Activated naive CD4-positive, alpha-beta T cell treated with anti-CD3 and anti-CD28 coated beads, Interleukin-2, amount 50 U/mL, for 24 hours (primary cell): Measurements from ENCODE around the gene IL1RAP.

Source experiments
- H3K27ac Mint-ChIP-seq: one replicate; pipeline ENCODE4 v1.8.0; 2021; ENCODE audit warnings: mild to moderate bottlenecking, mixed read lengths
- H3K27me3 Mint-ChIP-seq: one replicate; pipeline ENCODE4 v1.8.0; 2021; ENCODE audit warnings: mixed read lengths
- H3K36me3 Mint-ChIP-seq: one replicate; pipeline ENCODE4 v1.8.0; 2021; ENCODE audit warnings: mixed read lengths
- H3K4me1 Mint-ChIP-seq: one replicate; pipeline ENCODE4 v1.8.0; 2021; ENCODE audit warnings: mixed read lengths
- H3K4me3 Mint-ChIP-seq: one replicate; pipeline ENCODE4 v1.8.0; 2021; ENCODE audit warnings: mild to moderate bottlenecking, mixed read lengths
- H3K9me3 Mint-ChIP-seq: one replicate; pipeline ENCODE4 v1.8.0; 2021; ENCODE audit warnings: mixed read lengths

Gene IL1RAP

GRCh38 chr3:190596349-190597285, 82.7 kb downstream of the IL1RAP start:
- no peak overlapping the region for H3K27ac Mint-ChIP-seq
- H3K27me3 Mint-ChIP-seq, result no peaks in the 10 kb centered on the region
- H3K4me1 Mint-ChIP-seq, result peaks cover 4% of the 10 kb centered on the region
- H3K9me3 Mint-ChIP-seq, result peaks cover 4% of the 10 kb centered on the region
- peaks cover 11% of the 10 kb centered on the region for H3K36me3 Mint-ChIP-seq
- no peak overlapping the region for H3K4me3 Mint-ChIP-seq

GRCh38 chr3:190597291-190597690, 83.4 kb downstream of the IL1RAP start:
- Mint-ChIP-seq H3K9me3 (peaks cover 4% of the 10 kb centered on the region), H3K27me3 (no peaks in the 10 kb centered on the region), H3K27ac (no peak overlapping the region), H3K4me1 (peaks cover 4% of the 10 kb centered on the region), H3K36me3 (peaks cover 11% of the 10 kb centered on the region), H3K4me3 (no peak overlapping the region)

- Mint-ChIP-seq H3K4me3 (no peak overlapping the region), H3K27ac (no peak overlapping the region), H3K36me3 (peaks cover 33% of the 10 kb centered on the region), H3K4me1 (peaks cover 8% of the 10 kb centered on the region), H3K27me3 (no peaks in the 10 kb centered on the region), H3K9me3 (peaks cover 4% of the 10 kb centered on the region)
Measured at GRCh38 chr3:190601622-190602021, 87.7 kb downstream of the IL1RAP start.

GRCh38 chr3:190605385-190605784, 91.5 kb downstream of the IL1RAP start:
- Mint-ChIP-seq H3K9me3 (no peaks in the 10 kb centered on the region), H3K4me1 (peaks cover 4% of the 10 kb centered on the region), H3K27me3 (no peaks in the 10 kb centered on the region), H3K36me3 (peaks cover 35% of the 10 kb centered on the region), H3K4me3 (no peak overlapping the region), H3K27ac (no peak overlapping the region)

GRCh38 chr3:190606596-190606995, 92.7 kb downstream of the IL1RAP start:
- Mint-ChIP-seq H3K9me3 (no peaks in the 10 kb centered on the region), H3K36me3 (peaks cover 36% of the 10 kb centered on the region), H3K27me3 (no peaks in the 10 kb centered on the region), H3K4me1 (peaks cover 4% of the 10 kb centered on the region), H3K4me3 (no peak overlapping the region), H3K27ac (no peak overlapping the region)

GRCh38 chr3:190607021-190607420, 93.1 kb downstream of the IL1RAP start:
- Mint-ChIP-seq H3K27ac (no peak overlapping the region), H3K4me3 (no peak overlapping the region), H3K36me3 (peaks cover 37% of the 10 kb centered on the region), H3K4me1 (peaks cover 4% of the 10 kb centered on the region), H3K9me3 (no peaks in the 10 kb centered on the region), H3K27me3 (no peaks in the 10 kb centered on the region)

GRCh38 chr3:190608850-190609589, 95.1 kb downstream of the IL1RAP start:
- Mint-ChIP-seq H3K27ac (no peak overlapping the region), H3K36me3 (peaks cover 41% of the 10 kb centered on the region), H3K4me3 (no peak overlapping the region), H3K4me1 (peaks cover 4% of the 10 kb centered on the region), H3K27me3 (no peaks in the 10 kb centered on the region), H3K9me3 (no peaks in the 10 kb centered on the region)

- H3K27ac Mint-ChIP-seq, result no peak overlapping the region
- H3K4me3 Mint-ChIP-seq, result no peak overlapping the region
- peaks cover 27% of the 10 kb centered on the region for H3K36me3 Mint-ChIP-seq
- H3K9me3 Mint-ChIP-seq, result no peaks in the 10 kb centered on the region
- H3K4me1 Mint-ChIP-seq, result peaks cover 50% of the 10 kb centered on the region
- no peaks in the 10 kb centered on the region for H3K27me3 Mint-ChIP-seq
Measured at GRCh38 chr3:190614226-190615059, 100.6 kb downstream of the IL1RAP start.

GRCh38 chr3:190615060-190615384, 101.1 kb downstream of the IL1RAP start:
- Mint-ChIP-seq H3K4me1 (peaks cover 50% of the 10 kb centered on the region), H3K36me3 (peaks cover 22% of the 10 kb centered on the region), H3K27ac (no peak overlapping the region), H3K27me3 (no peaks in the 10 kb centered on the region), H3K4me3 (no peak overlapping the region), H3K9me3 (no peaks in the 10 kb centered on the region)

- peaks cover 50% of the 10 kb centered on the region for H3K4me1 Mint-ChIP-seq
- no peaks in the 10 kb centered on the region for H3K9me3 Mint-ChIP-seq
- peaks cover 22% of the 10 kb centered on the region for H3K36me3 Mint-ChIP-seq
- no peak overlapping the region for H3K27ac Mint-ChIP-seq
- H3K4me3 Mint-ChIP-seq, result no peak overlapping the region
- H3K27me3 Mint-ChIP-seq, result no peaks in the 10 kb centered on the region
Measured at GRCh38 chr3:190615607-190616006, 101.7 kb downstream of the IL1RAP start.

GRCh38 chr3:190616637-190617036, 102.8 kb downstream of the IL1RAP start:
- peaks cover 18% of the 10 kb centered on the region for H3K36me3 Mint-ChIP-seq
- peak overlapping the region; percentile 43 for H3K4me3 Mint-ChIP-seq
- H3K9me3 Mint-ChIP-seq, result no peaks in the 10 kb centered on the region
- H3K27ac Mint-ChIP-seq, result peak overlapping the region; percentile 93
- peaks cover 50% of the 10 kb centered on the region for H3K4me1 Mint-ChIP-seq
- H3K27me3 Mint-ChIP-seq, result no peaks in the 10 kb centered on the region

GRCh38 chr3:190617185-190617584, 103.3 kb downstream of the IL1RAP start:
- peaks cover 50% of the 10 kb centered on the region for H3K4me1 Mint-ChIP-seq
- peaks cover 17% of the 10 kb centered on the region for H3K36me3 Mint-ChIP-seq
- peak overlapping the region; percentile 93 for H3K27ac Mint-ChIP-seq
- no peaks in the 10 kb centered on the region for H3K9me3 Mint-ChIP-seq
- H3K27me3 Mint-ChIP-seq, result no peaks in the 10 kb centered on the region
- H3K4me3 Mint-ChIP-seq, result peak overlapping the region; percentile 12

- peaks cover 50% of the 10 kb centered on the region for H3K4me1 Mint-ChIP-seq
Measured at GRCh38 chr3:190618330-190619030, 104.6 kb downstream of the IL1RAP start.

GRCh38 chr3:190619353-190619752, 105.5 kb downstream of the IL1RAP start:
- peak overlapping the region; percentile 76 for H3K4me3 Mint-ChIP-seq
- H3K4me1 Mint-ChIP-seq, result peaks cover 50% of the 10 kb centered on the region
- H3K27me3 Mint-ChIP-seq, result no peaks in the 10 kb centered on the region
- H3K9me3 Mint-ChIP-seq, result no peaks in the 10 kb centered on the region
- peak overlapping the region; percentile 93 for H3K27ac Mint-ChIP-seq
- H3K36me3 Mint-ChIP-seq, result peaks cover 17% of the 10 kb centered on the region

More at GRCh38 chr3:190618330-190619030, 104.6 kb downstream of the IL1RAP start:
- Mint-ChIP-seq H3K36me3 (peaks cover 10% of the 10 kb centered on the region), H3K9me3 (no peaks in the 10 kb centered on the region), H3K4me3 (peak overlapping the region; percentile 76), H3K27ac (peak overlapping the region; percentile 93), H3K27me3 (no peaks in the 10 kb centered on the region)

GRCh38 chr3:190619761-190620160, 105.9 kb downstream of the IL1RAP start:
- Mint-ChIP-seq H3K36me3 (peaks cover 18% of the 10 kb centered on the region), H3K4me3 (no peak overlapping the region), H3K9me3 (no peaks in the 10 kb centered on the region), H3K4me1 (peaks cover 46% of the 10 kb centered on the region), H3K27ac (no peak overlapping the region), H3K27me3 (no peaks in the 10 kb centered on the region)
